Esophagus (tissue), 2 donors: ENCODE data around the gene KRT36. TPM values are rescaled to one million over a fixed set of nuclear protein-coding genes. Genes with fewer than 3 reads are reported as not detected.
A peak's percentile ranks its signal among the peaks of the same experiment; 100 is the strongest.

Experiments used
- H3K27ac ChIP-seq, 2 donors: one replicate each; pipeline ENCODE4 v1.5.1; 2013; ENCODE audit warnings: low read depth in 2 of 2, mild to moderate bottlenecking in 2 of 2, inconsistent platforms in 1 of 2, low read length in 1 of 2, moderate library complexity in 1 of 2
- H3K27me3 ChIP-seq, 2 donors: one replicate each; pipeline ENCODE4 v1.6.1; 2013; ENCODE audit warnings: low read length in 2 of 2, control low read depth in 1 of 2, mild to moderate bottlenecking in 1 of 2; ENCODE audit not compliant: insufficient read depth in 2 of 2, control insufficient read depth in 1 of 2
- H3K36me3 ChIP-seq, 2 donors: one replicate each; pipeline ENCODE4 v1.6.1; 2013; ENCODE audit warnings: low read length in 1 of 2; ENCODE audit not compliant: control insufficient read depth in 2 of 2, insufficient read depth in 2 of 2
- H3K4me1 ChIP-seq, 2 donors: one replicate each; pipeline ENCODE4 v1.6.1; 2013; ENCODE audit warnings: low read length in 1 of 2; ENCODE audit not compliant: control insufficient read depth in 2 of 2, insufficient read depth in 2 of 2
- H3K4me3 ChIP-seq, 2 donors: one replicate each; pipeline ENCODE4 v1.5.1; 2013; ENCODE audit warnings: low read length in 2 of 2, mild to moderate bottlenecking in 2 of 2, low read depth in 1 of 2, moderate library complexity in 1 of 2
- H3K9me3 ChIP-seq, 2 donors: one replicate each; pipeline ENCODE4 v1.6.1; 2013; ENCODE audit warnings: mild to moderate bottlenecking in 2 of 2, low read depth in 1 of 2, low read length in 1 of 2, moderate library complexity in 1 of 2; ENCODE audit not compliant: control insufficient read depth in 2 of 2, insufficient read depth in 1 of 2
- WGBS, 2 donors: extraction: QIAGEN DNeasy Blood & Tissue Kit; methylation state at CpG; one replicate each; pipeline ENCODE4 v1.1.7; 2013; 5-methylcytosine and 5-hydroxymethylcytosine counted together
- polyA plus RNA-seq, 2 donors: library from polyadenylated mRNA; stranded (reverse); fragments of 200-250 nt; gene quantifications; one replicate each; pipeline ENCODE4 v1.2.3, GENCODE V29; 2013
- donor health status: healthy with polysubstance abuse.
- donor health status: Bipolar disorder and iron deficiency.

Gene KRT36
- polyA plus RNA-seq, 2 donors, result 0.07 to 0.10 TPM

DNA sequence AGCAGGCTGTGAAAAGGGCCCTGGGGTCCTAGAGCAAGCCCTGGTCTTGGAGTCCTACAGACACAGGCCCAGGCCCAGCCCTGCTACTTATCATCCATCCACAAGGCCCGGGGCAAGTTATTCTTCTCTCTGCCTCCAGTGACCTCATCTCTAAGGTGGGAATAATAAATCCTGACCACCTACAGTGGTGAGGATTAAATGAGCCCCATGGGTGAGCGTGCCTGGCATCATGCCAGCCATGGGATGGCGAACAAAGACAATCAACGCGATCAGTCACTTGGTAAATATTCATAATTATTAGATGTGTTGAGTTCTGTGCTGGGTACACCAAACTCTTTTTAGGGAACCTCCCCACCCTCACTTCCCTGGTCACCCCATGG is 23.4 kb upstream of the KRT36 start:
- peak overlapping the region; percentile 9 to 18 for H3K4me3 ChIP-seq
- H3K27ac ChIP-seq, result peak overlapping the region; percentile 87 to 98
- H3K27me3 ChIP-seq, result no peaks in the 10 kb centered on the region
- WGBS, 2 donors, result 40 to 55% methylated on average over 5 of the region's 5 CpGs
- peaks cover 0 to 17% of the 10 kb centered on the region in 2 donors for H3K36me3 ChIP-seq
- peaks cover 0 to 2% of the 10 kb centered on the region in 2 donors for H3K4me1 ChIP-seq
- H3K9me3 ChIP-seq, result no peaks in the 10 kb centered on the region

DNA sequence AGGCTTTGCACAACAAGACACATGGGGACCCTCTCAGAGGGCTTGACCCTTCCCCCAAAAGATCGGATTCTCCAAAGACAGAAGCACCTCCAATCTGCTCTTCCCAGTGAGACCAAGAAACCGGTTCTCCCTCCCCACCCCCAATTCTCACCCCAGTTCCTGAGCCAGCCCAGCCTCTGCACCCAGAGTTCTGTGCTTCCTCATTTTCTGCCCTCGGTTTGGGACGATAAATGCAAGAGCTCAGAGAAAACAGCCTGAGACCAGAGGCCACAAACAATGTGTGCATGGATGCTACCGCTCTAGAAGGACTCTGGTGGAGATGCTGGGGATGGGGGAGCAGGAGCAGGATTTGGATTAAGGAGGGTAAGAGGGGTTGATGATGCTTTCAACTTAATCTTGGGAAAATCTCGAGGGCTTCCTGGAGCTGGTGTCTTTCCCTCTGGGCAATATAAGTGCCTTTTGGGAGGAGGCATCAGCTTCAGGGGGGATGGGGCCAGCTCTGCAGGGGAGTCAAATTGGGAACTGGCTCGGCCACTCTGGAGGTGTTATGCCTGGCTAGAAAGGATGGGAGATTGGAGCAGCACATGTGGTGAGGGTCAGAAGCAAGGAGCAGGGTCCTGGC is 22.9 kb upstream of the KRT36 start:
- Histone ChIP-seq H3K27me3 (no peaks in the 10 kb centered on the region), H3K27ac (peak overlapping the region; percentile 87 to 98), H3K36me3 (peaks cover 0 to 17% of the 10 kb centered on the region in 2 donors), H3K4me1 (peaks cover 0 to 2% of the 10 kb centered on the region in 2 donors), H3K4me3 (peak overlapping the region; percentile 9 to 18), H3K9me3 (no peaks in the 10 kb centered on the region)
- WGBS, 2 donors, result 34 to 37% methylated on average over 7 of the region's 7 CpGs

DNA sequence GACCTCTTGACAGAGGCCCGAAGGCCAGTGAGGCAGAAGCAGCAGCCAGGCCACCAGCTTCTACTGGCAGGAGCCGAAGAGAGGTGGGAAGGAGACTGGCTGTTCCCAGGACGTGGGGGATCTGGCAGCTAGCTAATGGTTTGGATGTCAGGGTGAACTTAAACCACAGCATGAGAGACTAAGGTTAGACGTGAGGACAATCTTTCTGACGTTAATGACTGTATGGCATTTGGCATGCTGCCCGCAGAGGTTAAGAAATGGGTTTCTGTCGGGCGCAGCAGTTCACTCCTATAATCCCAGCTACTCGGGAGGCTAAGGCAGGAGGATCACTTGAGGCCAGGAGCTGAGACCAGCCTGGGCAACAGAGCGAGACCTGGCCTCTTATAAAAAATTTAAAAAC is 22.0 kb upstream of the KRT36 start:
- Histone ChIP-seq H3K27me3 (no peaks in the 10 kb centered on the region), H3K4me3 (peak overlapping the region; percentile 23 to 30), H3K9me3 (no peaks in the 10 kb centered on the region), H3K27ac (peak overlapping the region; percentile 87 to 98), H3K36me3 (peaks cover 0 to 12% of the 10 kb centered on the region in 2 donors), H3K4me1 (peaks cover 0 to 4% of the 10 kb centered on the region in 2 donors)
- 48 to 57% methylated on average over 10 of the region's 10 CpGs for WGBS, 2 donors

DNA sequence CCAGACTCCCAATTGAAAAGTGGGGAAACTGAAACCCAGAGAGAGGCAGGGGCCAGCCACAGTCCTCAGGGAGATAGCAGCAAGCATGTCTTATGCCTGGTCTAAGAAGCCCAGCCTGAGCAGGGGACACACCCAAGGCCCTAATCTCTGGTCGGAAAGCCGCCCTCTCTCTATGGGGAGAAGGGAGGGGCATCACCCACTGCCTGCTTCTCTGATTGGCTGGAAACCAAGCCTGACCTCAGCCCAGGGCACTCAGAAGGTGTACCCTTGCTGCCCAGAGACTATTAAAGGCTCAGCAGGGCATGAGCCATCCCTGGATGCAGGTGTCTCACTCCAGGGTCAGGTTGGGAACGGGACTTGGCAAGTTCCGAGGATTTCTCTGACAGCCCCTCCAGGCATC is 21.4 kb upstream of the KRT36 start:
- Histone ChIP-seq H3K4me1 (peaks cover 0 to 4% of the 10 kb centered on the region in 2 donors), H3K27ac (peak overlapping the region; percentile 87 to 98), H3K36me3 (peaks cover 0 to 7% of the 10 kb centered on the region in 2 donors), H3K27me3 (no peaks in the 10 kb centered on the region), H3K9me3 (no peaks in the 10 kb centered on the region), H3K4me3 (peak overlapping the region; percentile 23 to 30)
- 44 to 73% methylated on average over 4 of the region's 4 CpGs for WGBS, 2 donors

DNA sequence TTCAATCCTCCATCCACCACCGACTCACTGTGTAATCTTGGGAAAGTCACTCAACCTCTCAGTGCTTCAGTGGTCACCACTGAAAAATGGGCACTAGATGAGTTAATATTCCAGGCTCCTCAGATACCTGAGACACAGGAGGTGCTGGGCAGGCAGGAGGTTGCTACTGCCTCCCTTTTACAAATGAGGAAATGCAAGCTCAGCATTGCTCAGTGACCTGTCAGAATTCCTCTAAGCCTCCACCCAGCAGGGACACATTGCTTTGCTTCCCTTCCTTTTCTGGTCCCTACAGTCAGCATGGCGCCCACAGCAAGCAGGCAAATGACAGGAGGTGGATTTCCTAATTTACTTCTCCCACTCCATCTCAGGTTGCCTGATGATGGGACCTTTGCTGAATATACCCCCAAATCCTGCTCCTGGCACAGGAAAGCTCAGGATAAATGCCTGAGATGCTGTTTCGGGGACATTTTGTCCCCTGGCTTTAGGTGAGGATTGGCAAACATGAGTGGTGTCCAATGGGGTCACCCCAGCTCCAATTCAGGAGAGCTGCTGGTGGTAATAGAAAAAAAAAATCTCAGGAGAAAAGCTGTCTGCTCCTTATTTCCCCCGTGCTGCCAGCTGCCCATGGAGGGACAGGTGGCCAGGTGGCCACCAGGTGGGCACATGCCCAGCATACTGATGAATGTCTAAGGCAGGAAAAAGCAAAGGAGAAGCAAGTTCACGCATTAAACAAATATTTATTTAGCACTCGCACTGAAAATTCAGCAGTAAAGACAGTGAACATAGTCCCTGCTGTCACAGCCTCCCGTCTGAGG is 20.7 kb upstream of the KRT36 start:
- WGBS, 2 donors, result 48 to 55% methylated on average over 7 of the region's 7 CpGs
- Histone ChIP-seq H3K27ac (peak overlapping the region; percentile 87 to 98), H3K27me3 (no peaks in the 10 kb centered on the region)

DNA sequence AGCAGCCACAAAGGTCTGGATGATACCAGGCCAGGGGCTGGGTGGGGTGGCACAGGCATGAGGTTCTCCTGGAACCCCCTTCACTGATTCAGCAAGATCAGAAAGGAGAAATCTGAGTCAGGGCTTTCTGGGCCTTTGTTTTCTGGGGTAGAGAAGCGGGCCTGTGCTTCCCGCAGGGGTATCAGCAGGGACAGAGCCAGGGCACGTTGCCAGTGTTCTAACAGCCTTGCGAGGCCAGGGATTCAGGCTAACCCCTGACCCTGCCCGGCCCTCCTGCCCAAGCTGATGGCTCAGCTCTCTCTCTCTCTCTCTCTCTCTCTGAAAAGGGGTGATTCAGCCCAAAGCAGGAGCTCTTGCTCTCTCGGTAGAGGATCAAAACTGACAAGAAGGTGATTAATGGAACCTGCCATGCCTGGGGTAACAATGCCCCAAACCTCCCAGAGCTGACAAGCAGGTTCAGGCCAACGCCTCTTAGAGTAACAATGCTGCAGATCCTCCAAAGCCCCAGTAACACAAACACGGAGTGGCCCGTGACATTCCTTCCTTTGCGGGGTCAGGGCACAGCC is 17.7 kb upstream of the KRT36 start:
- WGBS, 2 donors, result 26 to 37% methylated on average over 10 of the region's 10 CpGs
- Histone ChIP-seq H3K9me3 (no peaks in the 10 kb centered on the region), H3K4me1 (peaks cover 0 to 4% of the 10 kb centered on the region in 2 donors), H3K4me3 (peak overlapping the region; percentile 8 to 9), H3K27me3 (no peaks in the 10 kb centered on the region), H3K36me3 (peaks cover 0 to 6% of the 10 kb centered on the region in 2 donors), H3K27ac (peak overlapping the region; percentile 94 to 97)

More for the DNA sequence above, 20.7 kb upstream of the KRT36 start:
- H3K36me3 ChIP-seq, result peaks cover 0 to 3% of the 10 kb centered on the region in 2 donors
- peaks cover 0 to 4% of the 10 kb centered on the region in 2 donors for H3K4me1 ChIP-seq
- peak overlapping the region; percentile 7 to 14 for H3K4me3 ChIP-seq
- no peaks in the 10 kb centered on the region for H3K9me3 ChIP-seq

DNA sequence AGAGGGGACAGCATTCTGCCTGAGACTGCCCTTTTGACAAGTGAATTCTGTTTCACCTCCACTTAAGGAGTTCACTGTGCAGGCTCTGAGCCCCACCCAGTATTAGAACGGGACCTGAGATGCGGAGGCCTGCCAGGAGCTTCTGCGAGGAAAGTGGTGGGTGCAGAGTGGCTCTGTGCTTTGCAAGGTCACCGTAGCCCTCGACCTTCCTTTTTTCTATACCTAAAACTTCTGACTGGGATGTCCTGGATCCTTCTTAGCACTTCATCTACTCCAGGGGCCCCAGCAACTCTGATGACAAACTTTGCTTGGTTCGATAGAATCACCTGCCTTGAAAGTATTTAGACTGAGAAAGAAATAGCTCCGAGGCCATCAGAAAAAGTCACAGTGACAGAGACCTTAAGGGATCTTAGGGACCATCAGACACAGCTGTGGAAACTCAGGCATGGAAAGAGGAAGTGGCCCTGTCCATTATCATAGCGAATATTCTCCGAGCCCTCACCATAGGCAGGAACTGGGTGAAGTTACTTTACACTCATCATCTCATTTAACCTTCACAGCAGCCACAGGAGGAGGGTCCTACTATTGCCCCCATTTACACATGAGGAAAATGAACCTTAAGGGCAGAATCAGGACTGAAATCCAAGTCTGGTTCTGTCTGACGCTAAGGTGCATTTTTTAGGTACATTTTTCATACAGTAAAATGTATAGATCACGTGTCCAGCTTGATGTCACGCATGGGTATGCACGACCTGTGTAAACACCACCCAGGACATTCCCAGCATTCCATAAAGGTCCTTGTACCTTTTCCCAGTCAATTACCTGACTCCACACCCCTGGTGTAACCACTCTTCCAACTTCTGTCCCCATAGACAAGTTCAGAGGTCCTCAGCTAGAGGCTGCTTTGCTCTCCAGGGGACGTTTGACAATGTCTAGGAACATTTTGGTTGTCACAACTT is 16.4 kb upstream of the KRT36 start:
- no peaks in the 10 kb centered on the region for H3K9me3 ChIP-seq
- H3K36me3 ChIP-seq, result peaks cover 0 to 10% of the 10 kb centered on the region in 2 donors
- H3K4me3 ChIP-seq, result peak overlapping the region in 1 of 2 donors; percentile 70
- H3K27ac ChIP-seq, result peak overlapping the region; percentile 94 to 97
- WGBS, 2 donors, result 58 to 60% methylated on average over 14 of the region's 14 CpGs
- H3K27me3 ChIP-seq, result no peaks in the 10 kb centered on the region
- H3K4me1 ChIP-seq, result peaks cover 0 to 4% of the 10 kb centered on the region in 2 donors

DNA sequence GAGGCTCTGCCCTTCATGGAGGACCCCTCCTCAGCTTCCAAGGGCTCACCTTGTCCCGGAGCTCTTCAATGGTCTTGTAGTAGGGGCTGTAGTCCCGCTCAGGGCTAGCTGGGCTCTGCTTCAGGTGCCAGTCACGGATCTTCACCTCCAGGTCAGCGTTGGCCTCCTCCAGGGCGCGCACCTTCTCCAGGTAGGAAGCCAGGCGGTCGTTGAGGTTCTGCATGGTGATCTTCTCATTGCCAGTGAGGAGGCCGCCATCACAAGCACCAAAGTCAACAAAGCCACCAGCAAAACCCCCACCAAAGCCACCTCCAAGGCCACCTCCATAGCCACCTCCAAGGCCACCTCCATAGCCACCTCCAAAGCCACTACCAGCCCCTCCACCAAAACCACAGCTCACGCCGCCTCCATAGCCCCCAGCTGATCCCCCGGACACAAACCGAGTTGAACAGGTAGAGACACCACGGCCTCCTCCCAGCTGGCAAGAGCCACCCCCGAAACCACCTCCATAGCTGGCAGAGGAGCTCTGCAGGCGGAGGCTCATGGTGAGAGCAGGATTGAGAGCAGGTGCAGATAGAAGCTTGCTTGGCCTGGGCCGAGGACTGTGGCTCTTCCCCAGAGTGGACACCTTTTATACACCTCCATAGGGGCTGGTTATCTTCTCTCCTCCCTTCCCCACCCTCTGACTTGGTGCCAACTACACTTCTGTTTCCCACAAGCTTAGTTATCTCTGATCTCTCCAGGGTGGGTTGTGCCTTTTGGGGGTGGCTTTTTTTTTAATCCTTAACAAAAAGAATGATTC is 15.5 kb upstream of the KRT36 start, which contains the start of gene KRT13:
Gene KRT13 (minus strand): TSS at position 606 of the 802 bp plus-strand sequence. CDS start 62 bp downstream, at position 544.
- Histone ChIP-seq H3K36me3 (peaks cover 0 to 10% of the 10 kb centered on the region in 2 donors), H3K4me3 (peak within 1 kb of the TSS; percentile 64 to 70), H3K9me3 (no peaks in the 10 kb centered on the region), H3K27me3 (no peaks in the 10 kb centered on the region), H3K27ac (peak within 1 kb of the TSS; percentile 94 to 97), H3K4me1 (peaks cover 0 to 4% of the 10 kb centered on the region in 2 donors)
- WGBS, 2 donors, result 62 to 69% methylated on average over 17 of the region's 17 CpGs
